NCI-H2196 treated with DMSO at 0.1 percent for 48 hours (cell line): ENCODE data around the gene ARHGEF17.
A peak's percentile ranks its signal among the peaks of the same experiment; 100 is the strongest.
"Not testable (repeated sequence)": the region's sequence is repeated elsewhere in the genome, so short reads cannot be mapped to it uniquely, and the experiment has no call there.

Experiments used
- DNase-seq: peaks from one replicate; lab custom pipeline; 2025; ENCODE audit not compliant: unreplicated experiment; lab: John Stamatoyannopoulos, UW

Gene ARHGEF17

DNA sequence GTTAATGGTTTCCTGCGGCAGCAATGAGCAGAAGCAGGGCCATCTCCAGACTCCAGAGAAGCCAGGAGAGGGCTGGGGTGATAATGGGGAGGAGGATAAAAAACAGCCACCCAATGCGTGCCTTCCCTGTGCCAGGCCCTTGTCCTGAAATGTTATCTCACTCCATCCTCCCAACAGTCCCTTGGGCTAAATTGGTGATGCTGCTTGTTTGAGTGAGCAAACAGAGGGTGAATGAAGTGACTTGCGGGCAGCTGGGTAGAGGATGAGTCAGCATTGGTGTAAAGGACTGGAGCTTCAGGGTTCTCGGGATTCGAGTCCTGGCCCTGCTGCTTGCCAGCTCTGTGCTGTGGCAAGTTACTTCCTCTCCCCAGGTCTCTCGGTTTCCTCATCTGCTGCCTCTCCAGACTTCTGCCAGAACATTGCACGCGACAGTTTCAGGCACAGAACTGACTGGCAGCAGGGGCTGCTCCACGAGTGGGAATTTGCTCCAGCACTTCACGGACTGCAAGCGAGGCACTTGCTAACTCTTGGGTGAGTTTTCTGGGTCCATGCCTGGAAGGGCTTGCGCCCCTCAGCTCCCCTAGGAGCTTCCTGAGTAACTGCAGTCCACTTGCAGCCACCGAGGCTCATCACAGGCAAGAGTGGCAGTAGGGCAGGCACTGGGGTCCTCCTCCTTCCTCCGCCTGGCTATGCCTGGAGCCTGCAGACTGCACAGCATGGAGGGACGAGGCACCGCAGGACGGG lies 36.0 kb upstream of the ARHGEF17 start, which contains the start of gene P2RY6:
Gene P2RY6 (plus strand): TSS at position 403 of the 744 bp plus-strand sequence. CDS start 24,181 bp downstream, outside the sequence.
- DNase-seq, result peak; percentile 20

DNA sequence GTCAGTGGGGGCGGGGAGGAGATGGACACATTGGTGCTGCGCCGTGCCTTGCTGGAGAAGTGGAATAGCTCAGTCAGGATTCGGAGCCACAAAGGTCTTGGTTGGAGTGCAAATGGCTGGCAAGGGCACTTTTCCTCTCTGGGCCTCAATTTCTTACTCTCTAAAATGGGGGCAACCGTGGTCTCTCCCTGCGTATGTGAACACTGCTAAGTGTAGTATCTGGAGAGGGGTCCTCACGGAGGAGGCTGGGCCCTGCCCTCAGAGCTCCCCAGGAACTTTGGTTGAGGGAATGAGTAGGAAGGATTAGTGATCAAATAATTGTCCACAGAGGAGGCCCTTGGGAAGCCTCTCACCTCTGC lies 35.4 kb upstream of the ARHGEF17 start:
- DNase-seq, result no peak

DNA sequence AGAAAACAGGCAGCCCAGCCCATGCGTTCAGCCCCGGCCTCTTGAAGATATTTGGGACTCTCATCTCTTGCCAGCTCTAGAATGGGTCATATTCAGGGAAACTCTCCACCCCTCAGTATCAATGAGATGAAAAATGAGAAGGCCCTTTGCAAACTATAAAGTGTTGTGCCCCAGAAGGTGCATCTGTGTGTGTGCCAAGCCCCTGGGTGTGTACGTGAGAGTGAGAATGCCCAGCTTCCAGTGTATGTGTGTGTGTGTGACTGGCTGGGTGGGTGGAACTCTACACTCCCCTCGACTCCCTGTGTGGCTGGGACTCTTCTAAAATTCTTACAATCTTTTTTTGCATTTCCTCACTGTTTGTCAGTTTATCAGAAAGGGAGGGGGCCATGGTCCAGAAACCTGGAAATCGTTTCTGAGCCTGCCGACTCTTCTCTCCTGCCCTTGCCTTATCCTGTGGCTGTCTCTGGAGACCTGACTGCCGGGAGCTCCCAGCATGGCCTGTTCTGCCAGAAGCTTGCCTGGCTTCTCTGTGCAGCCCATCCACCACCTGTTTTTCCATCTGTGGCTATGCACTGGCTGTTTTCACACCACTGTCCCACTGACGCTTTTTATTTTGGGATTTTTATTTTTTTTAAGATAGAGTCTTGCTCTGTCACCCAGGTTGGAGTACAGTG lies 34.7 kb upstream of the ARHGEF17 start:
- no peak for DNase-seq

DNA sequence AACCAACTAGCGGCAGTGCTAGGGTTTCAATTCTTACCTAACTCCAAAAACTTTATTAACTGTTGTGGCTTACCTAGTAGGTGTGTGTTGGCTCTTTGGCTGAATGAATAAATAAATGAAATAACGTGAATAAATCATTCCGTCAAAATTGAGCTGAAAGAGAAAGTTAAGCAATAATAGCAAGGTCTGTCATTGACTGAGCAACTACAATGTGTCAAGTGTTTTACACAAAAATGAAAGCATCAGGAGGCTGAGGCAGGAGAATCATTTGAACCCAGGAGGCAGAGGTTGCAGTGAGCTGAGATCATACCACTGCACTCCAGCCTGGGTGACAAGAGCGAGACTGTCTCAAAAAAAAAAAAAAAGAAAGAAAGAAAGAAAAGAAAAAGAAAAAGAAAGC lies 33.9 kb upstream of the ARHGEF17 start:
- not testable (repeated sequence) for DNase-seq

DNA sequence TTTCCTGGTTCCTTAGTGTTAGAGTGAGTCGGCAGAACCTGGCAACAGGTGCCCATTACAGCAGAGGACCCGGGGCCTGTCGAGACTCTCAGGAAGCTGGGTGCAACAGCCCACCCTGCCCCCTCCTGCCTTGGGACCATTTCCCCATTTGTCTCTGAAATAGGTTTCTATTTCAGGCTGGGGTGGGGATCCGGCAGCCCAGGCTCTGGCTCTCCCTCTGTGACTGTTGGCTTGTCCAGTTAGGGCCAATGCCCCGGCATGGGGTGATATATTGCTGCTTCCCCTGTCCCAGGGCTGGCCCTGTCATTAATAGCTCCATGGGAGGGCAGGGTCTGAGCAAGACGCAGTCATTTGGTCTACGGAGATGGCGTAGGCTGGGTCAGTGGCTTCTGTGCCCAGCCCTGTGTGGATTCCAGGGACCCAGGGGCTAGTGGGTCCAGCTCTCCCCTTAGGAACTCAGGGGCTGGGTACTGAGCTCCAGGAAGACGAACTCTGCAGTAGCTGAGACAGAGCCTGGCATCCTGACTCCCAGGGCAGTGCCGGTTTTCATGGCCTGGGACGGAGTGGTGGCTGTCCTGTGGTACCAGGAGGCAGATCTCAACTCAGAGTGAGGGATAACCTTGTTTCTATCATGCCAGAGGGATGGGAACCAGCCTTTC lies 33.2 kb upstream of the ARHGEF17 start:
- DNase-seq, result no peak

DNA sequence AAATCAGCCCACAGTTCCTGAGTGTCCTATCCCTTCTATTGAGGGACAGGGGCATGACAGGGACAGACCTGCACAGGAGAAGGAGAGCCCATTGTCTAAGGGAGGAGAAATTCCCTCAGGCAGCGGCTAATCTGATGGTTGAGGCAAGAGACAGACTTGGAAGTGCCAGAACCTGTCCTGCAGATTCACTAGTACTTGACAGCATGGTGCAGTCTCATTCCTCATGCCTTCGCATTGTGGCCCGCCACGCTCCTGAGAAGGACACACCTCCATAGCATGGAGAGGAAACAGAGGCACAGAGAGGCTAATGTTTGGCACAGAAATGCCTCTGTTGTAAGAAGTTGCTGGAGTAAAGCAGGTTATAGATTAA lies 32.7 kb upstream of the ARHGEF17 start:
- no peak for DNase-seq

DNA sequence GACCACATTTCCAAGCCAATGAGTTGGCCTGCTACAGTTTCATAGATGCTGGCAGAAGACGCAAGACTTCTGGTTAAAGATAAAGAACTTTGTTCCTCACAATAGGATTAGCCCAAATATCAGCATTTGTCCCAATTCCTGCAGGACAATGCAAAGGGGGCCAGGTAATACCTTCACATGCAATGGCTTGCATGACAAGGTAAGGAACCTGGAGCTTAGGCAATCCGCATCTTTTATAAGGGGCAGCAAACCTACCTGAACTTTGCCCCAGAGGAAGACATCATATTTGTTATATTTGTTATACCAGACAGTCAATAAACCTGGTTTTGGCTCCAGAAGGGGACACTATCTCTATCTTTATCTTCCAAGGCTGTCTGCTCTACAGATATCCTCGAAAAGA lies 30.6 kb upstream of the ARHGEF17 start:
- DNase-seq, result no peak

DNA sequence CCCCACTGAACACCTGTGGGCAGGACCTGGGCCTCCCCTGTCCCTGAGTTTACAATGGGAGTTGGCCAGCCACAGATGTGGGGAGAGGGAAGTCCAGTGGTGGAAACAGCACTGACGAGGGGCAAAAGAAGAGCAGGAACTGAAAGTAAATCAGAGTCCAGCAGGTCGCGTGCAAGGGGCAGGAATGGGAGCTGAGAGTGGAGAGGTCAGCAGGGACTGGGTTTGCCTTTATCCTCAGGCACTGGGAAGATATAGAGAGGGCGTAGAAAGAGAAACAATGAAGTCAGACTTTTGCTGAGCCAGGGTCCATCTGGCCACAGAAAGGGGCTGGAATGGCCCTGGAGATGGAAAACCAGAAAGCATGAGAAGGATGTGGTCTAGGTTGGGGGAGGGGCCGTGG lies 27.4 kb upstream of the ARHGEF17 start:
- no peak for DNase-seq

DNA sequence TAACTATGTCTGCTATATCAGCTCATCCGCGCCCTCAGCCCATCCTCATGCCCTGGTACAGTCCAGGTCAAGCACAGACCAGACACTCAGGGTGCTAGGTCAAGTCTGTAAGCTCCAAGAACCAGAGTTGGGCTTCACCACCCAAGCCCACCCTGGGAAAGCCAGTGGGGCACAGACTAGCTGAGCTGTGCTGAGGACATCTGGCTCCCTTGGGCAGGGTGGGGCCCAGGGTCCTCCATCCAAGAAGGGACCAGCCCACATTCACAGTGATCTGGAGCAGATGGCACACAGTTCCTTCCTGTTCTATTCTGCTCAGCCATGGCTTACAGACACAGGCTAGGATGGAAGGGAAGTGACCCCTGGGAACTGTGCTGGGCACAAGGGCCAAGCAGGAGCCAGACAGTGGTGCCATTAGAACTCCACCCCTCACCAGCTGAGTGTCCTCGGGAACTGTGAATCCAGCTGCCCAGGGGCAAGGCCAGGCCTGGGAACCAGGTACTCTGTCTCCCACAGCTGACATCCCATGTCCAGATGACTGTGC lies 26.8 kb upstream of the ARHGEF17 start:
- DNase-seq, result no peak

DNA sequence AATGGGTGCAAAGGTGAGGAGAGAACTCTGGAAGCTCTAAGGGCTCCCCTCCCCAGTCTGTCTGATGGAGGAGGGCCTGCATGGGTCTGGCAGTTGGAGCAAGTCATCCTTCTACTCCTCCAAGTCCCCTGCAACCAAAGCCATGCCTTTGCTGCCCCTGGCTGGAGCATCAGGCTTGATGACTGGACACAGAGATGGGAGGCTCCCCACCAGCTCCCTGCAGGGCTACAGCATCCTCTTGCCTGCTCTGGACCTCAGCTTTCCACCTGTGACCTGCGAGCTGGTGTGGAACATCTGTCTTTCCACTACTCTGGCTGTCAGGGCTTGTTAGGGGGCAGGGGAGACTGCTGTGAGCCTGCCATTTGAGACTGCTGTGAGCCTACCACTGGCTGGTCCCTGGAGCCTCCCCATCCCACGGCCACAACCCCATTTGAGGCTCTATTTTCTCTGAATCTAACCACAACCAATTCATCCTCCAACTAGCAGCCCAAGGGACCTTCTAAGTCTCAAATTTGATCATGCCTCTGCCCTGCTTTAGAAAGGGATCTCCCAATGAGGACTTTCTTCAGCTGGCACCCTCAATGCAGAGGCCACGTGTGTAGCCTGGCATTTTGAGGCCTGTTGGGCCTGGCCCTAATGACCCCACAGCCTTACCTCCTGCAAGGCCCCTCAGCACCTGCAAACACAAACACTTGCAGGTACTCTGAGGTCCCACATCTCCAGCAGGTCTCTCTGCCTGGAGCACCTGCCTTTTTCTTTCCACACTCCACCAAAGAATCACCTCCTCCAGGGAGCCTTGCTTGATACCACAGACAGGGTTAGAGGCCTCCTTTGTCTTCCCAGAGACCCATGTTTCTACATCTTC lies 26.0 kb upstream of the ARHGEF17 start:
- DNase-seq, result no peak

DNA sequence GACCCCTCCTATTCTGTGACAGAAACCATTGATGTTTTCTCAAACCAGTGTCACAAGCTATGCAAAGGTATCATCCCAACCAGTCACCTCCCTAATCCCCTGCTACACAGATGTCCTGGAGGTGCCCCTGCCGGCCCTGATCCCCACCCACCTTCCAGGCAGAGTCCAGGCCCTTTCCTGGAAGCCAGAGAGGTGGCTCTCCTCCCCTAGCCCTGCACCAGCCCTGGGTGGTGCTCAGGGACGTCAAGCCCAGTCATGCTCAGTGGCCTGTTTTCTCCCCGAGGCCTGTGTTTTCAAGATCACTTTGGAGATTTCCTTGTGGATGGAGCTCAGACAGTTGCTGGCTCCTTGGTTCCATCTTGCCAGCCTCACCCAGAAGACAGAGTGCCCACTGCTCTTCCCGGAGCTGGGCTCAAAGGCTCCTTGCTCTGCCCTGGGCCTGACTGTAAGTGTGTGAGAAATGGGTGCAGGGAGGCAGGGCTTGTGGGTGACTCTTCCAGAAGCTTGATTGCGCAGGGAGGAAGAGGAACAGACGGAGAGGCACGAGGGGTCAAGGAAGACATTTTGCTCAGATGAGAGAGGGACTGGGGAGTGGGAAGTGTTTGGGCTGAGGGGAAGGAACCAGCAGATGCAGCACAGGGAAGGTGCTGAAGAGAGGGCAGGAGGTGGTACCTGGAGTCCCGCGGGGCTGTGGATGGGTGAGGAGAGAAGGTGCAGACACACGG lies 24.6 kb upstream of the ARHGEF17 start:
- no peak for DNase-seq

DNA sequence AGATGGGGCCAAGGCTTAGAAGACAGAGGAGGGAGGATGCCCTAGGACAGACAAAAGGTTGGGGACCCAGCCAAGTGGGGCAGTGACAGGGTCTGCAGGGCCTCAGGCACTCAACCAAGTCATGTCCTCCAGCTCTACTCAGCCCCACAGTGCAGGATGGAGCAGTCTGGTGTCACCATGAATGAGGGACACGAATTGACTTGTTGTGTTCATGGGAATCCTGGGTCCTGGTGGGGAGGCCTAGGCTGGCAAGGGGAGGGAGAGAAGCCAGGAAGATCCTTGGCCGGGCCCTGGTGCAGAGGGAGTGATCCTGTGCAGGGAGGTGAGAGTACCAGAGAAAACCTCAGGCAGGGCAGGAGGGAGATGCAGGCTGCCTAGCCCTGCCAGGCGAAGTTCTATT lies 24.0 kb upstream of the ARHGEF17 start:
- DNase-seq, result no peak

DNA sequence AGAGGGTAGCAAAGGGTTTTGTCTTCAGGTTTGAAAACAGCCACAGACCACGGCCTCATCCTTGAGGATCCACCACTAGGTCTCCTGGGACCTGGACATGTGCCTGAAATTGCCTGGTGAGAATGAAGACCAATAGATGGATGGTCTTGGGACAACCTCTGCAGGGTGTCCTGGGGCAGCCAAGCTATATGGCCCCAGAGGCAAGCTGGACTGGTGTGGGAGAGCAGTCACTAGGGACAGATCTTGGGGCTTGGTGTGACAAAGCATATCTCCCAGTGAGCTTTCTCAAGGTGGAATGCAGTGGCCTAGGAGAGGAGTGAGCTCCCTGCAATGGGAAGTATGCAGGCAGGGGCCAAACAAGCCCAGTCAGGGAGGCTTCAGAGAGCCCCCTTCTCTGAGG lies 22.4 kb upstream of the ARHGEF17 start:
- DNase-seq, result no peak

DNA sequence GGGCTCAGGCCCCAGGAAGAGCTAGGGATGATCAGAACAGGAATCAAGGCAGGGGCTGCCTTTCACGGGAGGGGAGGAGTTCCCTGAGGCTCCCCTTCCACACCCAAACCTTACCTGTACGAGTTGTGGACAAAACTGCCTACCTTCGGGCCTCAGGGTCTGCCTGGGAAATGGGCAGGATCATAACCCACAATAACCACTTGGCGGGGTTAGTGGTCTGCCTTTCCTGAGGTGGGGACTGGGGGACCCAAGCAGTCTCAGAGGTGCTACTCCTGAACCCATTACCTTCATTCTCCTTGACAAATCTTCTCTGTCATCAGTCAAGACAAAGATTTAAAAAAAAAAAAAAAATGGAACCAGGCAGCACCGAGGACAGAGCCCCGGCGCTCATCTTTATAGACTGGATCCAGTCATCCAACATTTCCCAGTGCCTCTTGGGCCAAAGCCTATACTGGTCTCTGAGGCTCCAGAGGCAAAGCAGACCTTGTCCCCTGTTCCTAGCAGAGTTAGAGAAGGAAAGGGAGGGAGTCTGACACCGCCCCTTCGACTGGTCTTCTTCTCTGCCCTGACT lies 21.8 kb upstream of the ARHGEF17 start:
- DNase-seq, result no peak

DNA sequence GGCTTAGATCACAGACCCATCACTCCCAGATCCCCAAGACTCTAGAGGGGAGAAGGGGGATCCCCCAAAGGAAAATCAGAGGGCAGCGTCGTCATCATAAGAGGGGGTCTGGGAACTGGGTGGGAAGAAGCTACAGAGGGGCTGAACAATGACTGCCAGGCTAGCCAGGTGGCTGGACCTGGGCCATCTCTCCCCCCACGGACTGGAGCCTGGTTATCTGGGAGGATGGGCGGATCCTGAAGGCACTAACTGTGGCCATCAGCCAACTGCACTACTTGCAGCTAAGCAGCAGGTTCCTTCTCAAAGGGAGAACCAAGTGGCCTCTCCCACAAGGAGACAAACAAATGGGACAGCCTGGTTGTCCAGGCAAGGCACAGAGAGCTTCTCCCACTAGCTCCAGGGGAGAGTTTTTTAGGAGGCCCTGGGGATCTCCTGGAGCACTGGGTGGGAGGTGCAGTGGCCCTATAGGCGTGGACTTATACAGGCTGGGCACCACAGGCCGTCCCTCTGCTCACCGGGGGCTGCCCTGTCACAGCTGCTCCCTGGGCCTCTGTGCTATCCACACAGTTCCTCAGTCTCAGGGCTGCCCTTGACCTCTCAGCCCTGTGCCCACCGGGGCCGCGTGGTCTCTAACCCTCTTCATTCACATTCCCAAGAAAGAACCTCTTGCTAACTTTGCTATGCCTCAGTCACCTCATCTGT lies 20.5 kb upstream of the ARHGEF17 start:
- DNase-seq, result no peak

DNA sequence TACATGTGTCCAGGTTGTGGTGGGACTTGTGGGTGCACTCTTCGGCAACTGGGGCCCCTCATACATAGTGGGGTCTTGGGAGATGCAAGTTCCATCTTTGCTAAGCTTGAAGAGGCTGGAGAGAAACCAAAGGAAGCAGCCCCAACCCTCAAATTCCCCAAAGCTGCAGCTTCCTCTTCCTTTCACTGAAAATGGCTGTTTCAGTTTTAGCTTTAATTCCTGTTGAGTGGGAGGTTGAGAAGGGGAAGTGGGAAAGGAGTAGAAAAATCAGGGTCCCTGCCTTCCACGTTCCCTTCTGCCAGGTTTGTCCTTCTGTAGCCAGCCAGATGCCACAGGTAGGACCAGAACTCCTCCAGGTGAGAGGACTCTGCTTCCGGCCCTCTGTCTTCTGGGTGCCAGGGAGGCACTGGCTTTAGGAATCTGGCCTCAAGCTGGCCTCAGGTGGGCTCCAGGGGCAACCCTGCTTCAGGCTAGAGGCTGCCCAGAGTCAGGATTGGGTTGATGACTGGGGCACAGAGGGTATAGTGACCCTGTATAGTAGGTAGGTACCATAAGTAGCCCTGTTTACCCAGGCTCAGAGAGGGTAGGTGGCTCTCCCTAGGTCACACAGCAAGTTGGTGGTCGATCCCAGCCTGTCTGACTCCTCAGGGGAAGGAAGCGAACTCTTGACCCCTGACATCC lies 19.7 kb upstream of the ARHGEF17 start:
- no peak for DNase-seq

DNA sequence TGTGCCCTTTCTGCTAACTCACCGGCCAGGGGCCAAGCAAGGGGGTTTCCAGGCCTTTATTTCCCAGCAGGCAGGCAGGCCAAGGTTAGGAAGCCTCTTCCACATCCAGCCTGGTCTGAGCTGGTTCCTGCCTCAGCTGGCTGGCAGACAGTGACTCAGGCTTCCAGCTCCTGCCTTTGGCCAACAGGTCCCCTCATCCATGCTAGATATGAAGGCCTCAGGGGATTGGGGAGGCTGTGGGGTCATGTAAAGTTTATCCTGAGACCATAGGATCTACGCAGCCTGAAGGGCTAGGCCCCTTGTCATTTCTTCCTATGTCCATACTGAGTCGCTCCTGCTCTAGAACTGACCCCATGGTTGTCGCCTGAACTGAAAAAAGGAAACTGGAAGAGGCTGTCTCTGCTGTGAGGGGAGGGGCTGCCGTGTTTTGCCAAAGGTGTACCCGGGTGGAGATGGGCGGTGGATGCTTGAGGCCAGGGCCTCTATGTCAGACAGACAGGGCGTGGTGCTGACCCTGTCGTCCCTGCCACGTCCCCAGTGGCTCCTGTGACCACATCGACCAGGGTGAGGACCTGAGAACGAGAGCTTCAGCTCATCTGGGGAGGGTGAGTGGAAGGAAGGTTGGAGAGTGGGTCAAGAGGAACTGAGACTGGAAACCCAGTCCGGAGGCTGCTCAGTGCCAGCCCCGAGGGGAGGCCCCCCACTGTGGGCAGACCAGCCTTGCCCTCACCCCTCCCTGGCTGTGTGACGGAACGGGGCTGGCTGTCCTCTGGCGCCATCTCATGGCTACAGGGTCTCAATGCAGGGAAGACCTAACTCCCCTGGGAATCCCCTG lies 19.0 kb upstream of the ARHGEF17 start:
- peak; percentile 25 for DNase-seq

DNA sequence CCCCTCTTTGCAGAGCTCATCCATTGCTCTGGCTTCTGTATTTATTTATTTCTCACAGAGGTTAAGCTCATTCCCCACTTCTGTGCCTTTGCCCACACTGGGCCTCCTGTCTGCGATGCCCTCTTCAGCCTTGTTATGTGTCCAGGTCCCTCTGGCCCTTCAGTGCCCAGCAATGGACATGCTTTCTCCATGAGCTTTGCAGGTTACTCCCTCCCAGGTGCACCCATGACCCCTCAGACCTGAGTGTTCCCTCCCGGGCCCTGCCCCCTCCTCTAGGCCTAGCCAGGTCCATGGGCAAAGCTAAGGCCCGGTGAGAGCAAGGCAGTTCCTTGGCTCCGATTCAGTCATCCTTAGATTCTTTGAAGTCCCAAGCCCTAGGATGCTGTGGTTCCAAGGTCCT lies 17.5 kb upstream of the ARHGEF17 start:
- no peak for DNase-seq
